ENCODE results near the gene USP46. TPM values are rescaled to one million over a fixed set of nuclear protein-coding genes. Genes with fewer than 3 reads are reported as not detected.

Gene USP46
- total and polyA plus RNA-seq, 2 of the 13 experiments (the other 11 are each of a cell fraction or from before 2014, with no cell fraction given) = 4.7 to 17.4 TPM

DNA sequence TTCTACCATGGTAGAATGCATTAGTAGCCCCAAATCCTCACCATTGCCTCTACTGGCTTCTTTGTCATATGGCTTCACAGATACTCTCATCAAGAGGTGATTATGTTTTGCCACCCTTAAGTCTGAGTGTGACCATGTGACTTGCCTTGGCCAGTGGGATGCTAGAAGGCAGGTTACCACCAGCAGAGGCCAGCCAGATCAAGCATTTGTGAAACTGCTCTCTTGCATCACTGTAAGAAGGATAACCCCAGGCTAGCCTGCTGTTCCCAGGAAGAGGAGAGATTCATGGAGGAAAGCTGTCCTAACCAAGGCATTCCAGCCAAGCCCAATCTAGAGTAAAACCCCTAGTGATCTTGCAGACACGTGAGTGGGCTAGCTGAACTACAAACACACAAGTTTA, 46.8 kb downstream of the USP46 start:
- no peak for FAIRE-seq
- in situ Hi-C loops (cut with HindIII; ENCODE audit: extremely low pct_ligation_motif_present, low pct_unique_long_range_greater_than_20kb) = no loop called here
- no TSS peak for BruUV-seq (replicated peaks)

More for the DNA sequence above, 46.8 kb downstream of the USP46 start:
- Histone ChIP-seq H3K4me2 (ENCODE audit: low read depth, low read length) (no peak overlapping the region), H3K27me3 (ENCODE audit: control insufficient read depth in 1 of 2, insufficient read depth in 2 of 2, low read length in 2 of 2) (no peaks in the 10 kb centered on the region), H3K4me3 (replicated peaks in 1 of 3; ENCODE audit: insufficient read depth in 1 of 3, low read depth in 2 of 3, low read length in 3 of 3) (no peak overlapping the region), H4K20me1 (ENCODE audit: insufficient read depth, low read length) (no peaks in the 10 kb centered on the region), H3K9ac (ENCODE audit: insufficient read depth, low read depth, low read length) (no peak overlapping the region), H2AFZ (ENCODE audit: low read length) (no peak overlapping the region), H3K36me3 (replicated peaks in 1 of 2; ENCODE audit: control insufficient read depth in 1 of 2, insufficient read depth in 2 of 2, low read length in 2 of 2) (peaks cover 3 to 11% of the 10 kb centered on the region in 2 experiments; a peak in 4 of 5 replicates), H3K4me1 (ENCODE audit: insufficient read depth, low read length) (no peaks in the 10 kb centered on the region), H3K9me3 (ENCODE audit: low read length) (no peaks in the 10 kb centered on the region), H3K27ac (ENCODE audit: extremely low read length, insufficient read depth, low read length) (no peak overlapping the region), H3K79me2 (ENCODE audit: insufficient read depth, low read length) (no peaks in the 10 kb centered on the region)
- ATAC-seq = no peak
- CTCF ChIA-PET (ENCODE audit: low intra/inter-chr PET ratio, low total read pairs) = no interaction called here
- intact Hi-C loops (cut with micrococcal nuclease; ENCODE audit: unreplicated experiment) = no loop called here
- 100% methylated on average over 1 of the region's 1 CpG for WGBS (ENCODE audit: low lambda C conversion rate)
- TF ChIP-seq TGIF2 (CRISPR knock-in tag; IDR thresholded peaks at IDR 0.05) (no peak), ZNF550 (CRISPR knock-in tag; IDR thresholded peaks at IDR 0.05; ENCODE audit: borderline replicate concordance) (no peak), ZBTB42 (CRISPR knock-in tag; IDR thresholded peaks at IDR 0.05) (no peak), SAP130 (CRISPR knock-in tag; IDR thresholded peaks at IDR 0.05; ENCODE audit: low read depth) (no peak), HMGA1 (CRISPR knock-in tag; conservative IDR thresholded peaks at IDR 0.05) (no peak), ATF5 (CRISPR knock-in tag; IDR thresholded peaks at IDR 0.05; ENCODE audit: low read depth) (no peak), ELF4 (CRISPR knock-in tag; IDR thresholded peaks at IDR 0.05; ENCODE audit: borderline replicate concordance) (no peak), SMAD1 (CRISPR knock-in tag; IDR thresholded peaks at IDR 0.05; ENCODE audit: borderline replicate concordance, low read depth) (no peak), KDM5B (CRISPR knock-in tag; IDR thresholded peaks at IDR 0.05; ENCODE audit: borderline replicate concordance) (no peak), CSRNP1 (CRISPR knock-in tag; IDR thresholded peaks at IDR 0.05) (no peak), ZNF883 (CRISPR knock-in tag; IDR thresholded peaks at IDR 0.05; ENCODE audit: not compliant biosample characterization) (no peak)
- POLR2A ChIA-PET = no interaction called here
- DNase-seq (ENCODE audit: low spot score) = no peak

All from HepG2 (cell line).